Keratinocyte (primary cell): ENCODE results near the gene MYO1G.

ENCODE experiments used
- EZH2 ChIP-seq: IDR thresholded peaks from one replicate; pipeline ENCODE4 v1.6.1; 2012; ENCODE audit warnings: inconsistent platforms, mild to moderate bottlenecking, low read length, moderate library complexity
- TF ChIP-seq, protein P1 (sequence below), 3 experiments: IDR thresholded peaks in 1 of 3; conservative IDR thresholded peaks in 1 of 3; optimal IDR thresholded peaks in 1 of 3; 2 replicates in 2 of 3; 3 replicates in 1 of 3; pipeline versions ENCODE3 to v1.5.1; 2011; ENCODE audit warnings: low read length in 3 of 3, mild to moderate bottlenecking in 3 of 3, moderate library complexity in 2 of 3, control low read depth in 1 of 3, inconsistent platforms in 1 of 3; ENCODE audit not compliant: insufficient read depth in 2 of 3; ENCODE audit errors: extremely low read depth in 1 of 3

DNA sequence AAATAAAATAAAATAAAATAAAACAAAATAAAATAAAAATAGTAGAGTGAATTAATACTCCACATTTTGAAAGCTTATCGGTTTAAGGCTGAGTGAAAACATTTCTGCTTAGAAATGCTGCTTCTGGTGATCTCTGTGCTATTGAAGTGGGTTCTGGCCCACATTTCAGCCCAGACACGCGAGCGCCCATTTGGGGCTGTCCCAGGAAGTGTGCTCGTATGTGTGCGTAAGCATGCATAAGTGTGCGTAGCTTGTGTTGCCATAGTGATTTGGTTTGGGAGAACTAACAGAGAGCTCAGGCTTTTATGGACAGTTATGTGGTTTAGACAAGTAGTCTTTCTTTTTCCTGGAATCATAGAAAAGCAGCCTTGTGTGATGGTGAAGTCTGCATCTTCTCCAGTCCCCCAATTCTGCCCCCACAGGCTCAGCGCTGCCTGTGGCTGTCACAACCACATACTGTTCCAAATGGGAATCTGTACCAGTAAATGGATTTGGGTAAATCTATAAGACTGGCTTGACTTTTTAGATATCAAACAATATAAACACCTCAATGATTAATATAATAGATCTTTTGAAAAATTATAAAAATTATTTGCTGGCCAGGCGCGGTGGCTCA lies 63.7 kb downstream of the MYO1G start:
- TF ChIP-seq, protein P1, sequence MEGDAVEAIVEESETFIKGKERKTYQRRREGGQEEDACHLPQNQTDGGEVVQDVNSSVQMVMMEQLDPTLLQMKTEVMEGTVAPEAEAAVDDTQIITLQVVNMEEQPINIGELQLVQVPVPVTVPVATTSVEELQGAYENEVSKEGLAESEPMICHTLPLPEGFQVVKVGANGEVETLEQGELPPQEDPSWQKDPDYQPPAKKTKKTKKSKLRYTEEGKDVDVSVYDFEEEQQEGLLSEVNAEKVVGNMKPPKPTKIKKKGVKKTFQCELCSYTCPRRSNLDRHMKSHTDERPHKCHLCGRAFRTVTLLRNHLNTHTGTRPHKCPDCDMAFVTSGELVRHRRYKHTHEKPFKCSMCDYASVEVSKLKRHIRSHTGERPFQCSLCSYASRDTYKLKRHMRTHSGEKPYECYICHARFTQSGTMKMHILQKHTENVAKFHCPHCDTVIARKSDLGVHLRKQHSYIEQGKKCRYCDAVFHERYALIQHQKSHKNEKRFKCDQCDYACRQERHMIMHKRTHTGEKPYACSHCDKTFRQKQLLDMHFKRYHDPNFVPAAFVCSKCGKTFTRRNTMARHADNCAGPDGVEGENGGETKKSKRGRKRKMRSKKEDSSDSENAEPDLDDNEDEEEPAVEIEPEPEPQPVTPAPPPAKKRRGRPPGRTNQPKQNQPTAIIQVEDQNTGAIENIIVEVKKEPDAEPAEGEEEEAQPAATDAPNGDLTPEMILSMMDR (optimal IDR thresholded peaks at IDR 0.05 in 1 of 3, IDR thresholded peaks at IDR 0.05 in 1 of 3, conservative IDR thresholded peaks at IDR 0.05 in 1 of 3; ENCODE audit: extremely low read depth in 1 of 3, insufficient read depth in 2 of 3, low read length in 3 of 3), result no peak
- TF ChIP-seq EZH2, result no peak
